ENCODE results near the gene RASAL1. TPM values are rescaled to one million over a fixed set of nuclear protein-coding genes. Genes with fewer than 3 reads are reported as not detected.
A peak's percentile ranks its signal among the peaks of the same experiment; 100 is the strongest.
"Not testable (repeated sequence)": the region's sequence is repeated elsewhere in the genome, so short reads cannot be mapped to it uniquely, and the experiment has no call there.

The RASAL1 gene
- total and polyA plus RNA-seq, 7 experiments from 2014 or later = 0.19 to 2.1 (median 1.4) TPM

DNA sequence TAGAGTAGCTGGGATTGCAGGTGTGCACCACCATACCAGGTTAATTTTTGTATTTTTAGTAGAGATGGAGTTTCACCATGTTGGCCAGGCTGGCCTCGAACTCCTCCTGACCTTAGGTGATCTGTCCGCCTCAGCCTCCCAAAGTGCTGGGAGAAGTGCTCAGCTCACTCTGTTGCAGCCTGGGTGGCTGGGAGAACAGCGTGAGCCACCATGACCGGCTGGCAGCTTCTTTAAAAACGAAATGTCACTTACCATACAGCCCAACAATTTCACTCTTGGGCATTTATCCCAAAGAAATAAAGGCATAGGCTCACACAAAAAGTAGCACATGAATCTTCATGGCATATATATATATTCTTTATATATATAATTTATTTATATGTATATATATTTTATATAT is 9.2 kb upstream of the RASAL1 start:
- H3K27ac Mint-ChIP-seq = no peak overlapping the region
- POLR2A ChIA-PET = no interaction called here

GRCh38 chr12:113143959-113144358 is 8.4 kb upstream of the RASAL1 start:
- H3K27ac Mint-ChIP-seq = no peak overlapping the region
- CTCF ChIA-PET = no interaction called here
- peaks cover 0 to 10% (median 0%) of the 10 kb centered on the region in 5 donors for H3K27me3 Mint-ChIP-seq
- H3K9me3 ChIP-seq (ENCODE audit: control insufficient read depth in 2 of 3, low read length in 3 of 3) = no peaks in the 10 kb centered on the region
- no peak overlapping the region for H3K4me3 ChIP-seq (ENCODE audit: low read length)
- intact Hi-C loops (cut with micrococcal nuclease) = no loop called here
- H3K4me1 ChIP-seq (ENCODE audit: control insufficient read depth in 2 of 2, insufficient read depth in 2 of 2, low read length in 2 of 2) = no peaks in the 10 kb centered on the region
- ATAC-seq (no peak), DNase-seq (no peak)
- H3K4me3 Mint-ChIP-seq = no peak overlapping the region
- POLR2A ChIA-PET = no interaction called here
- H3K4me1 Mint-ChIP-seq = peaks cover 0 to 4% (median 0%) of the 10 kb centered on the region in 7 donors
- H3K9me3 Mint-ChIP-seq = peaks cover 0 to 14% (median 5%) of the 10 kb centered on the region in 11 donors
- H3K36me3 Mint-ChIP-seq = peaks cover 0 to 6% (median 0%) of the 10 kb centered on the region in 5 donors
- no peak overlapping the region for H3K27ac ChIP-seq (ENCODE audit: low read depth, low read length)
- no peaks in the 10 kb centered on the region for H3K36me3 ChIP-seq (ENCODE audit: control insufficient read depth in 2 of 3, insufficient read depth in 3 of 3, low read length in 3 of 3)
- no peaks in the 10 kb centered on the region for H3K27me3 ChIP-seq (ENCODE audit: control insufficient read depth in 2 of 2, insufficient read depth in 2 of 2, low read length in 2 of 2)

More for the DNA sequence above, 9.2 kb upstream of the RASAL1 start:
- DNase-seq (no peak), ATAC-seq (no peak)
- intact Hi-C loops (cut with micrococcal nuclease) = no loop called here
- H3K4me3 Mint-ChIP-seq = no peak overlapping the region
- Histone ChIP-seq H3K4me3 (ENCODE audit: low read length) (no peak overlapping the region), H3K27ac (ENCODE audit: low read depth, low read length) (no peak overlapping the region), H3K36me3 (ENCODE audit: control insufficient read depth in 2 of 3, insufficient read depth in 3 of 3, low read length in 3 of 3) (no peaks in the 10 kb centered on the region), H3K9me3 (ENCODE audit: control insufficient read depth in 2 of 3, low read length in 3 of 3) (no peaks in the 10 kb centered on the region), H3K27me3 (ENCODE audit: control insufficient read depth in 2 of 2, insufficient read depth in 2 of 2, low read length in 2 of 2) (no peaks in the 10 kb centered on the region), H3K4me1 (ENCODE audit: control insufficient read depth in 2 of 2, insufficient read depth in 2 of 2, low read length in 2 of 2) (no peaks in the 10 kb centered on the region)
- H3K4me1 Mint-ChIP-seq = peaks cover 0 to 4% (median 0%) of the 10 kb centered on the region in 7 donors
- CTCF ChIA-PET = no interaction called here
- H3K9me3 Mint-ChIP-seq = peaks cover 0 to 14% (median 5%) of the 10 kb centered on the region in 11 donors
- peaks cover 0 to 14% (median 0%) of the 10 kb centered on the region in 5 donors for H3K27me3 Mint-ChIP-seq
- peaks cover 0 to 6% (median 0%) of the 10 kb centered on the region in 5 donors for H3K36me3 Mint-ChIP-seq

- no peak overlapping the region for H3K27ac ChIP-seq (ENCODE audit: low read depth, low read length)
- H3K36me3 ChIP-seq (ENCODE audit: control insufficient read depth in 2 of 3, insufficient read depth in 3 of 3, low read length in 3 of 3) = no peaks in the 10 kb centered on the region
- no peaks in the 10 kb centered on the region for H3K27me3 ChIP-seq (ENCODE audit: control insufficient read depth in 2 of 2, insufficient read depth in 2 of 2, low read length in 2 of 2)
- H3K27me3 Mint-ChIP-seq = peaks cover 0 to 10% (median 0%) of the 10 kb centered on the region in 5 donors
- intact Hi-C loops (cut with micrococcal nuclease) = no loop called here
- ChIA-PET POLR2A (interaction anchor here (0.6 kb wide), 1 partner anchor 19 kb away, joined by 4 read pairs; no protein-coding TSS in a partner anchor), CTCF (no interaction called here)
- no peaks in the 10 kb centered on the region for H3K9me3 ChIP-seq (ENCODE audit: control insufficient read depth in 2 of 3, low read length in 3 of 3)
- DNase-seq (no peak), ATAC-seq (peak; percentile 43)
- H3K9me3 Mint-ChIP-seq = peaks cover 0 to 14% (median 5%) of the 10 kb centered on the region in 11 donors
- H3K4me1 ChIP-seq (ENCODE audit: control insufficient read depth in 2 of 2, insufficient read depth in 2 of 2, low read length in 2 of 2) = no peaks in the 10 kb centered on the region
- no peak overlapping the region for H3K4me3 Mint-ChIP-seq
- H3K4me3 ChIP-seq (ENCODE audit: low read length) = no peak overlapping the region
- peaks cover 0 to 6% (median 0%) of the 10 kb centered on the region in 5 donors for H3K36me3 Mint-ChIP-seq
- no peak overlapping the region for H3K27ac Mint-ChIP-seq
- H3K4me1 Mint-ChIP-seq = peaks cover 0 to 4% (median 0%) of the 10 kb centered on the region in 7 donors
Measured at GRCh38 chr12:113142886-113143332, 7.3 kb upstream of the RASAL1 start.

GRCh38 chr12:113142173-113142885 is 6.8 kb upstream of the RASAL1 start:
- no peaks in the 10 kb centered on the region for H3K9me3 ChIP-seq (ENCODE audit: control insufficient read depth in 2 of 3, low read length in 3 of 3)
- DNase-seq (no peak), ATAC-seq (peak; percentile 76)
- no peak overlapping the region for H3K4me3 ChIP-seq (ENCODE audit: low read length)
- intact Hi-C loops (cut with micrococcal nuclease) = no loop called here
- no peaks in the 10 kb centered on the region for H3K36me3 ChIP-seq (ENCODE audit: control insufficient read depth in 2 of 3, insufficient read depth in 3 of 3, low read length in 3 of 3)
- peaks cover 0 to 4% (median 0%) of the 10 kb centered on the region in 7 donors for H3K4me1 Mint-ChIP-seq
- H3K27ac ChIP-seq (ENCODE audit: low read depth, low read length) = no peak overlapping the region
- peak overlapping the region in 1 of 9 donors; percentile 20 for H3K27ac Mint-ChIP-seq
- peaks cover 0 to 7% (median 0%) of the 10 kb centered on the region in 5 donors for H3K27me3 Mint-ChIP-seq
- H3K27me3 ChIP-seq (ENCODE audit: control insufficient read depth in 2 of 2, insufficient read depth in 2 of 2, low read length in 2 of 2) = no peaks in the 10 kb centered on the region
- H3K9me3 Mint-ChIP-seq = peaks cover 0 to 11% (median 3%) of the 10 kb centered on the region in 11 donors
- no peak overlapping the region for H3K4me3 Mint-ChIP-seq
- ChIA-PET POLR2A (interaction anchor here (0.6 kb wide), 1 partner anchor 20 kb away, joined by 4 read pairs; no protein-coding TSS in a partner anchor), CTCF (no interaction called here)
- H3K36me3 Mint-ChIP-seq = peaks cover 0 to 3% (median 0%) of the 10 kb centered on the region in 5 donors
- no peaks in the 10 kb centered on the region for H3K4me1 ChIP-seq (ENCODE audit: control insufficient read depth in 2 of 2, insufficient read depth in 2 of 2, low read length in 2 of 2)

DNA sequence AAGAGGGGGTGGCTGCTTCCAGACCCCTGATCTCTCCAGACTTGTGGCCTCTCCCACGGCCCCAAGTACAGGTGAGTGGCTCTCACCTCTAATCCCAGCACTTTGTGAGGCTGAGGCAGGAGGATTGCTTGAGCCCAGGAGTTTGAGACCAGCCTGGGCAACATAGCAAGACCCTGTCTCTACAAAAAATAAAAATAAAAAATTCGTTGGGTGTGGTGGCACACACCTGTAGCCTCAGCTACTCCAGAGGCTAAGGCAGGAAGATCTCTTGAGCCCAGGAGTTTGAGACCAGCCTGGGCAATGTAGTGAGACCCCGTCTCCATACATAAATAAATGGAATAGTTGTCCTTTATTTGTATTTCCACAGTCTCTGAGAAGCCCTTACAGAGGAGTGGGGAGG is 6.2 kb upstream of the RASAL1 start:
- intact Hi-C loops (cut with micrococcal nuclease); H3K9me3 ChIP-seq (ENCODE audit: control insufficient read depth in 2 of 3, low read length in 3 of 3); H3K4me1 ChIP-seq (ENCODE audit: control insufficient read depth in 2 of 2, insufficient read depth in 2 of 2, low read length in 2 of 2); POLR2A ChIA-PET; CTCF ChIA-PET; H3K4me3 Mint-ChIP-seq; H3K36me3 Mint-ChIP-seq; H3K4me1 Mint-ChIP-seq; H3K27me3 ChIP-seq (ENCODE audit: control insufficient read depth in 2 of 2, insufficient read depth in 2 of 2, low read length in 2 of 2); H3K36me3 ChIP-seq (ENCODE audit: control insufficient read depth in 2 of 3, insufficient read depth in 3 of 3, low read length in 3 of 3); H3K27me3 Mint-ChIP-seq; H3K9me3 Mint-ChIP-seq; H3K4me3 ChIP-seq (ENCODE audit: low read length); DNase-seq; H3K27ac ChIP-seq (ENCODE audit: low read depth, low read length); ATAC-seq: not testable (repeated sequence)
- peak overlapping the region in 1 of 9 donors; percentile 20 for H3K27ac Mint-ChIP-seq

- no peaks in the 10 kb centered on the region for H3K36me3 ChIP-seq (ENCODE audit: control insufficient read depth in 2 of 3, insufficient read depth in 3 of 3, low read length in 3 of 3)
- ATAC-seq (no peak), DNase-seq (no peak)
- Mint-ChIP-seq H3K9me3 (peaks cover 0 to under 1% (median 0%) of the 10 kb centered on the region in 11 donors), H3K4me1 (peaks cover 9 to 17% (median 13%) of the 10 kb centered on the region in 7 donors), H3K4me3 (no peak overlapping the region), H3K36me3 (no peaks in the 10 kb centered on the region), H3K27ac (no peak overlapping the region), H3K27me3 (peaks cover 0 to 1% (median 0%) of the 10 kb centered on the region in 5 donors)
- H3K27ac ChIP-seq (ENCODE audit: low read depth, low read length) = no peak overlapping the region
- H3K4me1 ChIP-seq (ENCODE audit: control insufficient read depth in 2 of 2, insufficient read depth in 2 of 2, low read length in 2 of 2) = peaks cover 0 to 9% of the 10 kb centered on the region in 2 donors
- H3K9me3 ChIP-seq (ENCODE audit: control insufficient read depth in 2 of 3, low read length in 3 of 3) = no peaks in the 10 kb centered on the region
- ChIA-PET POLR2A (no interaction called here), CTCF (no interaction called here)
- H3K4me3 ChIP-seq (ENCODE audit: low read length) = no peak overlapping the region
- intact Hi-C loops (cut with micrococcal nuclease) = no loop called here
- no peaks in the 10 kb centered on the region for H3K27me3 ChIP-seq (ENCODE audit: control insufficient read depth in 2 of 2, insufficient read depth in 2 of 2, low read length in 2 of 2)
Measured at GRCh38 chr12:113140706-113141105, 5.1 kb upstream of the RASAL1 start.

Data from naive thymus-derived CD4-positive, alpha-beta T cell (primary cell).